AG04449 (cell line): ENCODE measurements around the gene OASL.

Experiments
- CTCF ChIA-PET: fragments of 350-600 bp; formaldehyde crosslinking; extraction: SDS; loops from one replicate; lab custom pipeline; 2021; ENCODE audit warnings: antibody characterized with exemption; lab: Yijun Ruan, JAX
- POLR2A ChIA-PET: fragments of 400-600, 350-600 bp; formaldehyde crosslinking; extraction: SDS; loops from one replicate; lab custom pipeline; 2020; ENCODE audit warnings: antibody characterized with exemption, inconsistent platforms; lab: Yijun Ruan, JAX
- DNase-seq: peaks from one replicate; pipeline ENCODE4 v3.0.0-alpha.2; 2010; ENCODE audit warnings: low read depth, low spot score
- H3K4me3 ChIP-seq: 2 replicates; pipeline ENCODE4 v1.5.1; 2011; ENCODE audit warnings: low read depth, mild to moderate bottlenecking, control low read depth, low read length
- CTCF ChIP-seq: IDR thresholded peaks from one replicate; pipeline ENCODE4 v1.5.1; 2011; ENCODE audit warnings: mild to moderate bottlenecking, moderate library complexity, low read length, control low read depth, inconsistent platforms; ENCODE audit not compliant: insufficient read depth; ENCODE audit errors: missing control alignments

Gene OASL

GRCh38 chr12:120990487-120991055, 48.5 kb downstream of the OASL start:
- POLR2A ChIA-PET = no interaction called here

GRCh38 chr12:120989687-120990086, 49.4 kb downstream of the OASL start:
- DNase-seq = no peak
- ChIA-PET CTCF (interaction anchor here (0.9 to 1.0 kb wide), 2 partner anchors 10 to 106 kb away, joined by 3 to 4 read pairs; no protein-coding TSS in a partner anchor), POLR2A (no interaction called here)
- H3K4me3 ChIP-seq = no peak overlapping the region
- no peak for TF ChIP-seq CTCF

More at GRCh38 chr12:120990487-120991055, 48.5 kb downstream of the OASL start:
- CTCF ChIA-PET = interaction anchor here (0.9 to 1.0 kb wide), 2 partner anchors 11 to 106 kb away, joined by 3 to 4 read pairs; no protein-coding TSS in a partner anchor
- DNase-seq = no peak
- TF ChIP-seq CTCF = no peak
- H3K4me3 ChIP-seq = no peak overlapping the region

GRCh38 chr12:120988658-120989057, 50.4 kb downstream of the OASL start:
- POLR2A ChIA-PET = no interaction called here
- no peak for TF ChIP-seq CTCF
- CTCF ChIA-PET = no interaction called here
- no peak overlapping the region for H3K4me3 ChIP-seq
- DNase-seq = no peak

- CTCF ChIA-PET = no interaction called here
- no peak for TF ChIP-seq CTCF
- DNase-seq = no peak
- no peak overlapping the region for H3K4me3 ChIP-seq
- POLR2A ChIA-PET = no interaction called here
Observed at GRCh38 chr12:120988234-120988633, 50.8 kb downstream of the OASL start.

- POLR2A ChIA-PET = no interaction called here
- DNase-seq = no peak
- no peak for TF ChIP-seq CTCF
- no peak overlapping the region for H3K4me3 ChIP-seq
- CTCF ChIA-PET = interaction anchor here (1.0 to 3.0 kb wide), 3 partner anchors 12 to 338 kb away, joined by 3 to 14 read pairs (median 3); no protein-coding TSS in a partner anchor
Observed at GRCh38 chr12:120984351-120984898, 54.6 kb downstream of the OASL start.

GRCh38 chr12:120983759-120984158, 55.3 kb downstream of the OASL start:
- ChIA-PET CTCF (interaction anchor here (1.0 to 4.6 kb wide), 2 partner anchors 12 to 337 kb away, joined by 3 to 30 read pairs; no protein-coding TSS in a partner anchor), POLR2A (no interaction called here)
- TF ChIP-seq CTCF = no peak
- no peak overlapping the region for H3K4me3 ChIP-seq
- DNase-seq = no peak
